ENCODE results near the gene G6PC1.
"Not testable (repeated sequence)": the region's sequence is repeated elsewhere in the genome, so short reads cannot be mapped to it uniquely, and the experiment has no call there.

The G6PC1 gene

GRCh38 chr17:42873932-42874695, 26.5 kb upstream of the G6PC1 start:
- DNase-seq (ENCODE audit: low read depth) = not testable (repeated sequence)

DNA sequence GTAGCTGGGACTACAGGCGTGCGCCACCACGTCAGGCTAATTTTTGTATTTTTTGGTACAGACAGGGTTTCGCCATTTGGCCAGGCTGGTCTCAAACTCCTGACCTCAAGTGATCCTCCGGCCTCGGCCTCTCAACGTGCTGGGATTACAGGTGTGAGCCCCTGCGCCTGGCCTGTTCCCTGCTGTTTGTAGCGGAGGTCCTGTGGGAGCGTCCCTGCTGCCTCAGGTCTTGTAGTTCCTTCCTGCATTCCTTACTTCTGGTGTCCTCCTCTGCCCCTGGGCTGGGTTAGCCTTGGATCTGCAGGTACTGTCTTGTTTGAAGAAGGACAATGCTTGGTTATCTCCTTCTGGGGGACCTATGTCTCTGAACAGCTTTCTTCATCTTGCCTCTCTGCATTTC, 23.6 kb upstream of the G6PC1 start:
- no peak for DNase-seq (ENCODE audit: low read depth)

GRCh38 chr17:42878123-42878880, 22.3 kb upstream of the G6PC1 start:
- DNase-seq (ENCODE audit: low read depth) = no peak

GRCh38 chr17:42878924-42879595, 21.5 kb upstream of the G6PC1 start:
- no peak for DNase-seq (ENCODE audit: low read depth)

GRCh38 chr17:42879596-42879985, 21.0 kb upstream of the G6PC1 start:
- peak; percentile 42 for DNase-seq (ENCODE audit: low read depth)

DNA sequence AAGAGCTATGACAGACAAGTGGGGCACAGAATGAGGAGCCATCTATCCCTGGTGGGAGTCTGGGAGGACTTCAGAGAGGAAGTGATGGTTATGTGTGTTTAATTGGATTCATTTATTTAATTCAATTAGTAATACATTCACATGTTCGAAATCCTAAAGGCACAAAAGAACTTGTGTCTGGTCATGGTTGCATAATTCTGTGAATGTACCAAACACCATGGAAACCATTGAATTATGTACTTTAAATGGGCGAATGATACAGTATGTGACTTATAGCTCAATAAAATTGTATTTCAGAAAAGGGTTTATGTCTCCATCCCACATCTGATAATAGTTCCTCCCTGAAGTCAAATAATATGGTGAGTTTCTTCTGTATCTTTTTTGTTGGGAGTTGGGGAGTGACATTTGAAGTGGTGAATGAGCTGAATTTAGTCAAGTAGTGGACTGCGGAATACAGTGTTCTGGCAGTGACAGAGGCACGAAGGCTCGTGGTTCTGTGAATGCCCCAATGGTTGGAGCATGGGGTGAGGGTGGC, 19.8 kb upstream of the G6PC1 start:
- no peak for DNase-seq (ENCODE audit: low read depth)

GRCh38 chr17:42881706-42882105, 18.9 kb upstream of the G6PC1 start:
- not testable (repeated sequence) for DNase-seq (ENCODE audit: low read depth)

GRCh38 chr17:42882166-42882565, 18.4 kb upstream of the G6PC1 start:
- no peak for DNase-seq (ENCODE audit: low read depth)

DNA sequence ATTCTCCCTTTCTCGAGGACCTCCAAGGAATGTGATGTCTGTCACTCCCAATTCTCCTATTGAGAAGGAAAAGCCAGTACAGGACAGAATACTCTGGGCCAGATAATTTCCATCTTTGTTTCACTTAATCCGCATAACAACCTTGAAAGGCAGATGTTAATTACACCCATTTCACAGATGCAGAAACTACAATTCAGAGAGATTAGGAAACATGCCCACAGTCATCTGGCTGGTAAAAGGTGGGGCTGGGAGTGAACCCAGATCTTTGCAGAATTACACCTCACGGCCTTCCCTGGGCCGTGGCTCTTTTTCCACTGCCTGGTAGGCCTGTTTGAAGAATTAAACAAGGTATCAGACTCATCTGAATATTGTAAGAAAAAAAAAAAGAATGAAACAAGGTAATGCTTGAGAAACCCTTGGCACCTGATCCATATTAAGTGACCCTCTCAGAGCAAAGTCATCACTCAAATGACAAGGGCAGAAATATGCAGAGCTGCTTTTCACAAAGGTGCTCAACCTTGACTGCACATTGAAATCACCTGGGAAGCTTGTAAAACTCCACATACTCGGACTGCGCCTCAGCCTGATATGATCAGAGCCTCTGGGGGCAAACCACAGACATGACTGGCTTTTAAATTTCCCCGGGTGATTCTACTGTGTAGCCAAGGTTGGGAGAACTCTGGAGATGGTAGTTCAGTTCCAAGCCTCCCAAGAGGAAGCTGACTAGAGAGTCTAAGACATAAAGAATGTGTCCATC, 16.6 kb upstream of the G6PC1 start:
- DNase-seq (ENCODE audit: low read depth) = no peak

- not testable (repeated sequence) for DNase-seq (ENCODE audit: low read depth)
Observed at GRCh38 chr17:42885806-42886205, 14.8 kb upstream of the G6PC1 start.

- no peak for DNase-seq (ENCODE audit: low read depth)
Observed at GRCh38 chr17:42886283-42887176, 14.1 kb upstream of the G6PC1 start.

DNA sequence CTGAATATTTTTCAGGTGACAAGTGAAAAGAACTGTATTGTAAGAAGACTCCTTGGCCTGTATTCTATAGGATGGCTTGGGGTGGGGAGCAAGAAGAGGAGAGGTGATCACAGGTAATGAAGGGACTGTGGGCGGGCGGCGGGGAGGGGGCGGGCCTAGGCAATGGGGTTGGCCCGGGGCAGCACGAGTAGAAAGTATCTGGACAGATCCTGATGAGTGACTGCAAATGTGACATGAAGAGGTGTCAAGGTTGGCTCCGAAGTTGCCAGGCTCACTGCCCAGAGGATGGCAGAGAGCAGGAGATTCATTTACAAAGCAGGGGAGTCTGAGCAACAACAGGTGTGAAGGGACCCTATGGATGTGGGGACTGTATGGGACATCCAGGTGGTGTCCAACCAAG, 10.8 kb upstream of the G6PC1 start:
- DNase-seq (ENCODE audit: low read depth) = no peak

GRCh38 chr17:42891539-42892152, 9.0 kb upstream of the G6PC1 start:
- no peak for DNase-seq (ENCODE audit: low read depth)

DNA sequence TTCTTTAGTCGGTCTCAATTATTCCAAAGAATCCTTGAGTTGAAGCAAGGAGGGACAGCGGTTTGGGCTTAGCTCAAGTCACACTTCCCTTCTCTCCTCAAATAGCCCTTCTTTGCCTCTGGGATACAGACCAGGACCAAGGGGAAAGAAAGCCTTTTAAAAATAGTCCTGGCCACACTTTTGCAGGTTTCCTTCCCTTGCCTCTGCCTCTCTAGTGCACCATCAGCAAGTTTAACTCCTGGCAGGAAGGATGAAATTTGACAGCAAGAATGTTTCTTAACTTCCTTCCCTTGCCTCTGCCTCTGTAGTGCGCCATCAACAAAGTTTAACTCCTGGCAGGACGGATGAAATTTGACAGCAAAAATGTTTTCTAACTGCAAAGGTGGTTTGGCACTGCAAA, 7.2 kb upstream of the G6PC1 start:
- no peak for DNase-seq (ENCODE audit: low read depth)

- no peak for DNase-seq (ENCODE audit: low read depth)
Observed at GRCh38 chr17:42894283-42895184, 6.1 kb upstream of the G6PC1 start.

DNA sequence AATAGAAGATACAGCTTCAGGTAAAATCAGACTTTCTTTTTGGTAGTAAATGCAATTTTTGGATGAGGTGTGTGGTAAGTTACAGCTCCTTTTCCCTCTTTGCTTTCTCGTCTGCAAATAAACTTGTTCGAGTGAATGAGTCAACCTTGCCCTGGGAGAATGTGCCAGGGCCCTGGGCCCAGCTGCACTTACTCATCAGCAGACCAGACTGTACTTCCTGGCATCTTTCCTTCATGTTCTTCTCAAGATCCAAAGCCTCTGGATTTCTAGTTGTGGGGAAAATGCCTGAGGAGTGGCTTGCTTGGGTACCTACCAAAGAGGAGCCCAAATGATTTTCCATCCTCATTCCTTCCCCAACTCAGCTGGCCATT, 5.4 kb upstream of the G6PC1 start:
- peak; percentile 55 for DNase-seq (ENCODE audit: low read depth)

DNA sequence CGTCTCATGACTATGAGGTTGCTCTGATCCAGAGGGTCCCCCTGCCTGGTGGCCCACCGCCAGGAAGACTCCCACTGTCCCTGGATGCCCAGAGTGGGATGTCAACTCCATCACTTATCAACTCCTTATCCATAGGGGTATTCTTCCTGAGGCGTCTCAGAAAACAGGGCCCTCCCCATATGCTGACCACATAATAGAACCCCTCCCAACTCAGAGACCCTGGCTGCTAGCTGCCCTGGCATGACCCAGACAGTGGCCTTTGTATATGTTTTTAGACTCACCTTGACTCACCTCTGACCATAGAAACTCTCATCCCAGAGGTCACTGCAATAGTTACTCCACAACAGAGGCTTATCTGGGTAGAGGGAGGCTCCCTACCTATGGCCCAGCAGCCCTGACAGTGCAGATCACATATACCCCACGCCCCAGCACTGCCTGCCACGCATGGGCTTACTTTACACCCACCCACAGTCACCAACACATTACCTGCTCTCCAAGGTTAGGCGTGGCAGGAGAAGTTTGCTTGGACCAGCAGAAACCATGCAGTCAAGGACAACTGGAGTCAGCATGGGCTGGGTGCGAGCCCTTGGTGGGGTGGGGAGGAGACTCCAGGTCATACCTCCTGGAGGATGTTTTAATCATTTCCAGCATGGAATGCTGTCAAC, 2.3 kb upstream of the G6PC1 start:
- DNase-seq (ENCODE audit: low read depth) = no peak

DNA sequence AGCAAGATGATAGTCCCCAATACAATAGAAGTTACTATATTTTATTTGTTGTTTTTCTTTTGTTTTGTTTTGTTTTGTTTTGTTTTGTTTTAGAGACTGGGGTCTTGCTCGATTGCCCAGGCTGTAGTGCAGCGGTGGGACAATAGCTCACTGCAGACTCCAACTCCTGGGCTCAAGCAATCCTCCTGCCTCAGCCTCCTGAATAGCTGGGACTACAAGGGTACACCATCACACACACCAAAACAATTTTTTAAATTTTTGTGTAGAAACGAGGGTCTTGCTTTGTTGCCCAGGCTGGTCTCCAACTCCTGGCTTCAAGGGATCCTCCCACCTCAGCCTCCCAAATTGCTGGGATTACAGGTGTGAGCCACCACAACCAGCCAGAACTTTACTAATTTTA, 618 bp upstream of the G6PC1 start:
- DNase-seq (ENCODE audit: low read depth) = not testable (repeated sequence)
